ENCODE measurements around the gene NLGN4Y. TPM values are rescaled to one million over a fixed set of nuclear protein-coding genes. Genes with fewer than 3 reads are reported as not detected.

NLGN4Y gene
- total and polyA plus RNA-seq, 10 of the 15 experiments (the other 5 are each of a cell fraction or from before 2014, with no cell fraction given), result not detected

DNA sequence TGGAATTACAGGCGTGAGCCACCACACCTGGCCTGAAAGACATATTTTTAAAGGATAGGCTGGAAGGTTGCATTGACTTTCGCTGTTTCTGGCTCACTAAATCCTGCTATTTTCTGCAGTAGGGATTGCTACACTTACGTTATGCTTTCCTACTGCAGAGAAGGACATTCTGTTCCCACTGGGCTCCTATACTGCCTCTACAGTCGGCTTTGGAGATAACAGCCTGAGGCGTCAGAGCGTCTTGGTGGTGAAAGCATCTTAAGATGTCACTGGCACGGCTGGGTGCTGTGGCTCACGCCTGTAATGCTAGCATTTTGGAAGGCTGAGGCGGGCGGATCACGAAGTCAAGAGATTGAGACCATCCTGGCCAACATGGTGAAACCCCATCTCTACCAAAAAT lies 77.0 kb downstream of the NLGN4Y start:
- intact Hi-C loops (cut with micrococcal nuclease; ENCODE audit: unreplicated experiment), result no loop called here
- no peak for ATAC-seq
- in situ Hi-C loops (cut with MboI), result no loop called here
- H3K27me3 ChIP-seq (replicated peaks in 1 of 2; ENCODE audit: control insufficient read depth in 2 of 2, insufficient read depth in 2 of 2, low read length in 1 of 2), result no peaks in the 10 kb centered on the region
- no peaks in the 10 kb centered on the region for H4K20me1 ChIP-seq (ENCODE audit: control insufficient read depth, insufficient read depth)
- CTCF ChIA-PET, result no interaction called here
- H2AFZ ChIP-seq (ENCODE audit: control insufficient read depth, low read depth, low read length), result no peak overlapping the region
- BruUV-seq (replicated peaks), result no TSS peak
- no peak overlapping the region for H3K4me3 ChIP-seq
- FAIRE-seq, result no peak
- SMC1A ChIA-PET (ENCODE audit: uncharacterized antibody, unreplicated experiment), result no interaction called here
- RAD21 ChIA-PET (ENCODE audit: unreplicated experiment), result no interaction called here
- no peaks in the 10 kb centered on the region for H3K9me3 ChIP-seq (replicated peaks; ENCODE audit: control insufficient read depth, insufficient read depth, low read length)
- H3K9ac ChIP-seq (ENCODE audit: control insufficient read depth, insufficient read depth, low read length), result no peak overlapping the region
- no CpG with 5 or more reads among the region's 11 CpGs for WGBS (ENCODE audit: insufficient coverage, insufficient replicate concordance, low lambda C conversion rate, missing lambda C conversion rate)
- DNase-seq (ENCODE audit: low read depth, low spot score), result no peak
- H3K4me2 ChIP-seq (ENCODE audit: control insufficient read depth, insufficient read depth), result no peak overlapping the region
- no peaks in the 10 kb centered on the region for H3K79me2 ChIP-seq (ENCODE audit: control insufficient read depth, insufficient read depth, low read length)
- TF ChIP-seq YY1 (IDR thresholded peaks at IDR 0.05; ENCODE audit: low read depth, low read length), result no peak
- no peak for TF ChIP-seq ZNF622 (IDR thresholded peaks at IDR 0.05)
- TF ChIP-seq HDAC2 (IDR thresholded peaks at IDR 0.05), result no peak
- no peak for TF ChIP-seq RFX5 (IDR thresholded peaks at IDR 0.05; ENCODE audit: low read depth, low read length)
- no peak for TF ChIP-seq NBN (IDR thresholded peaks at IDR 0.05)
- TF ChIP-seq, protein P1, sequence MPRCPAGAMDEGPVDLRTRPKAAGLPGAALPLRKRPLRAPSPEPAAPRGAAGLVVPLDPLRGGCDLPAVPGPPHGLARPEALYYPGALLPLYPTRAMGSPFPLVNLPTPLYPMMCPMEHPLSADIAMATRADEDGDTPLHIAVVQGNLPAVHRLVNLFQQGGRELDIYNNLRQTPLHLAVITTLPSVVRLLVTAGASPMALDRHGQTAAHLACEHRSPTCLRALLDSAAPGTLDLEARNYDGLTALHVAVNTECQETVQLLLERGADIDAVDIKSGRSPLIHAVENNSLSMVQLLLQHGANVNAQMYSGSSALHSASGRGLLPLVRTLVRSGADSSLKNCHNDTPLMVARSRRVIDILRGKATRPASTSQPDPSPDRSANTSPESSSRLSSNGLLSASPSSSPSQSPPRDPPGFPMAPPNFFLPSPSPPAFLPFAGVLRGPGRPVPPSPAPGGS (IDR thresholded peaks at IDR 0.05; ENCODE audit: borderline replicate concordance, insufficient read depth, low read depth, low read length, poor library complexity, severe bottlenecking), result no peak
- TF ChIP-seq CHD1 (IDR thresholded peaks at IDR 0.05; ENCODE audit: low read depth, low read length), result no peak
- no peak for TF ChIP-seq FOXK2 (IDR thresholded peaks at IDR 0.05)
- TF ChIP-seq NFYA (IDR thresholded peaks at IDR 0.05; ENCODE audit: borderline replicate concordance, low read depth, low read length), result no peak
- no peak for TF ChIP-seq BCL11A (IDR thresholded peaks at IDR 0.05; ENCODE audit: low read depth, low read length)
- TF ChIP-seq RAD21 (IDR thresholded peaks at IDR 0.05; ENCODE audit: insufficient read depth, low read depth, low read length), result no peak
- no peak for TF ChIP-seq ZBED1 (IDR thresholded peaks at IDR 0.05; ENCODE audit: borderline replicate concordance)
- TF ChIP-seq, protein P2, sequence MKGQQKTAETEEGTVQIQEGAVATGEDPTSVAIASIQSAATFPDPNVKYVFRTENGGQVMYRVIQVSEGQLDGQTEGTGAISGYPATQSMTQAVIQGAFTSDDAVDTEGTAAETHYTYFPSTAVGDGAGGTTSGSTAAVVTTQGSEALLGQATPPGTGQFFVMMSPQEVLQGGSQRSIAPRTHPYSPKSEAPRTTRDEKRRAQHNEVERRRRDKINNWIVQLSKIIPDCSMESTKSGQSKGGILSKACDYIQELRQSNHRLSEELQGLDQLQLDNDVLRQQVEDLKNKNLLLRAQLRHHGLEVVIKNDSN (IDR thresholded peaks at IDR 0.05; ENCODE audit: borderline replicate concordance, extremely low read length, insufficient read depth, low read depth, low read length), result no peak
- POLR2A ChIA-PET, result no interaction called here
- H3K27ac ChIP-seq (ENCODE audit: control insufficient read depth, insufficient read depth), result no peak overlapping the region
- H3K4me1 ChIP-seq (ENCODE audit: control insufficient read depth, insufficient read depth, low read length), result no peaks in the 10 kb centered on the region
- H3K36me3 ChIP-seq (ENCODE audit: control insufficient read depth in 2 of 2, insufficient read depth in 2 of 2, low read length in 1 of 2), result no peaks in the 10 kb centered on the region

All from GM12878 (cell line).